Mesenteric fat pad (tissue), 1 donor: ENCODE measurements around the gene TBC1D22A. TPM values are rescaled to one million over a fixed set of nuclear protein-coding genes. Genes with fewer than 3 reads are reported as not detected.
"Not testable (repeated sequence)": the region's sequence is repeated elsewhere in the genome, so short reads cannot be mapped to it uniquely, and the experiment has no call there.

Experiments
- DNase-seq: peaks from one replicate; pipeline ENCODE4 v3.0.0-alpha.2; 2020; ENCODE audit warnings: low spot score
- total RNA-seq: library from RNA; stranded (reverse); fragmentation: NEBNext Ultra II Directional; extraction: Animal tissue kit (Norgen Biotek cat#: 25700); gene quantifications from one replicate; pipeline ENCODE4 v1.2.1, GENCODE V29; 2021
- donor health status: DM: yes; HTN: yes; CAD: no.

Gene TBC1D22A
- total RNA-seq, 1 donor from 2014 or later, result 24.5 TPM

DNA sequence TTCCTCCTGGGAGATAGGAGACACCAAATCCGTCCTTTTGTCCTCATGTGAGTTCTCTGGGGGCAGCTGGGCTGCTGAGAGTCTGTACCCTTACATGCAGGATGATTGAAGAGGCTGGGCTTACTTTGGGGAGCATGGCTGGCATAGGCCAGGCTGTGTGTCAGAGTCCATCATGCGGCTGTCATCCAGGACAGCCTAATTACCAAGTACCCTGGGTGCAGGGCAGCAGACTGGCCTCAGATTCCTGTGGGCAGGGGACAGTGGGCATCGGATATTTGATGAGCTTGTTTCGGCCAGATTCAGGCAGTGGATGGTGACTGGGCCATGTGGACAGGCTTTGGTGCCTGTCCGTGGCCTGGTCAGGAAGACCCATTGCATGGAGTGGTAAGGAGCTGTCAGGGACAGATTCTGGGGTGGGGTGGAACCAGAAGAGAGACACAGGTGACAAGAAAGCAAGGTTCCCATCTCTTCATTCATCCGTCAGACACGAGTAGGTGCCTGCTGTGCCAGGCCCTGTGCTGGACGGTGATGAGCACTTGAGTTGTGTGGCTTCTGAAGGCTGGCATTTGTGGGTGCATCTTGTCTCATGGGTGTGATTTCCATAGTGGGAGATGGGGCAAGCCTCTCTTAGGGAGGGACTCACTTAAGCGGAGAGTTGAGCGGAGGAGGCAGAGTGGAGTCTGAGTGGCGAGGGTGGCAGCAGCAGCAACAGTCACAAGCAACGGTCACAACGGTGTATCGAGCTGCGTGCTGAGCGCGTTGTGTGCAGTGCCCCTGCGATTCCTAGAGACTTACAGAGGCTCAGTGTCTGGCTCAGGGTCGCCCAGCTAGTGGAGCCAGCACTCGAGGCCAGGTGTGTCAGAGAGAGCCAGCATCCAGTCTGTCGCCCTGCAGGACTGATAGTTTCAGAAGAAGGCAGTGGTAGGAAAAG, 48.7 kb downstream of the TBC1D22A start:
- no peak for DNase-seq

- no peak for DNase-seq
Observed at GRCh38 chr22:46812034-46812605, 49.7 kb downstream of the TBC1D22A start.

DNA sequence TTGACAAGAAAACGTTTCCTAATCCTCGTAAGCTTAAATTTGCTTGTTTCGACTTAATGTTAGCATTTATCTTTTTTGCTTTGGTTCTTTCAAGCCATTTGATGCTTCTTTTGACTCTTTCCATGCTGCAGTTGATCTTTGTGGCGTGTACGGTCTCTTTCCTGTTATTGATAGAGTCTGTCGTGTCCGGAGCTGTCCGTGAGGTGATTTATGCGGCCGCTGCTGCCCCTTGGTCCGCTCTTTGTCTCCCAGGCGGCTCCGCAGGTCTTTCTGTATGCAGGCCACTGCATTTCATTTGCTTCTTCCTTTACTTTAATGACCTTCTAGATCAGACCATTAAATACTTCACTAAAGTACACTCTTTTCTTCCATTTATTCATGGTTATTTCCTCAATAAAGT, 50.3 kb downstream of the TBC1D22A start:
- no peak for DNase-seq

GRCh38 chr22:46813816-46814597, 51.6 kb downstream of the TBC1D22A start:
- DNase-seq, result no peak

GRCh38 chr22:46815132-46815531, 52.7 kb downstream of the TBC1D22A start:
- no peak for DNase-seq

DNA sequence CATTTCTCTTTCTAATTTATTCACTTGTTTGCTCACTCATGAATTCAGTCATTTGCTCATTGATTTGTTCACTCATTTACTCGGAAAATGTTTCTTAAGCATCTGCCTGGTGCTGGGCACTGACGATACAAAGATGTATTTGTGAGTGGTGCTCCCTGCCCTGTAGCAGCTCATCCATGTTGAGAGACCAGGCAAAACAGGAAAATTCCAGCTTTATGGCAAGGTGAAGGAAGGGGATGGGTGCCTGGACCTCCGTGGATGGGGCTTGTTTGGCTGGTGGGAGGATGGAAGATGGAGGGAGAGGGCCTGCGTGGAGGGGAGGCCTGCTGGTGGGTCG, 53.1 kb downstream of the TBC1D22A start:
- no peak for DNase-seq

DNA sequence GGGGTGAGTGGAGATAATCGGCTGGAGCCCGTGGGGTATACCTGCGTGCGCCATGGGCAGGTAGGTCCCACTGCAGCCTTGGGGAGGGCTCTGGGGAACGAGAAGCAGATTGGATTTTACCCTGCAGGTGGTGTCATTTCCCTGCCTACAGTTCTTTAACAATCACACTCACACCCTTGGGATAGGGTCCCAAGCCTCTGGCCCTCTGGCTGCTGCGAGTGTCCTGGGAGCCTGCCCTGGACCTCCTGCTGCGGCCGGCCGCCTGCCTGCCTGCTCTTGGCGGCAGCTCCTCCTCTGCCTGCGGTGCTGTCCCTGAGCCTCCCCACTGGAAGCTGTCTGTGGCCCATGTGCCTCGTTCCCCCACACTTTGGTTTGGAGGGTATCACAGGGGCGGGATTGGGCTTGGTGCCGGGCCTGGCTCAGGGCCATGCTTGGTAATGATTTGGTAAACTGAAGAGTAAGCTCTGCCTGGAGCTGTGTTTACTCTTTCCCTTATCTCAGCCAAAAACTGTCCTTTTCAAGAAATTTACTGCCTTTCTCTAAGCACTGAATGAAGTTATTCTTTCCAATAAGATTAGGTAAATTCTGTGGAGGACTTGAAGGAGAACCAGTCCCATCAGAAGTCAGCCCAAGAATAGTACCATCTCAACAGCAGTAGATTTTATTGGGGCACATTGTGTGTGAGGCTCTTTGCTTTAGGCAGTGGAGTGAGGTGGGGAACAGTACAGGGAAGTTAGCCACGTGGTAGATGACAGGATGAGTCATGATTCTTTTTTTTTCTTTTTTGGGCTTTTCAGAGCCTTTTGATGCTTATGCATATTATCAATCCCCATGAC, 53.7 kb downstream of the TBC1D22A start:
- no peak for DNase-seq

GRCh38 chr22:46817390-46817789, 54.9 kb downstream of the TBC1D22A start:
- DNase-seq, result not testable (repeated sequence)

GRCh38 chr22:46823248-46823647, 60.8 kb downstream of the TBC1D22A start:
- no peak for DNase-seq

GRCh38 chr22:46823654-46824053, 61.2 kb downstream of the TBC1D22A start:
- no peak for DNase-seq

DNA sequence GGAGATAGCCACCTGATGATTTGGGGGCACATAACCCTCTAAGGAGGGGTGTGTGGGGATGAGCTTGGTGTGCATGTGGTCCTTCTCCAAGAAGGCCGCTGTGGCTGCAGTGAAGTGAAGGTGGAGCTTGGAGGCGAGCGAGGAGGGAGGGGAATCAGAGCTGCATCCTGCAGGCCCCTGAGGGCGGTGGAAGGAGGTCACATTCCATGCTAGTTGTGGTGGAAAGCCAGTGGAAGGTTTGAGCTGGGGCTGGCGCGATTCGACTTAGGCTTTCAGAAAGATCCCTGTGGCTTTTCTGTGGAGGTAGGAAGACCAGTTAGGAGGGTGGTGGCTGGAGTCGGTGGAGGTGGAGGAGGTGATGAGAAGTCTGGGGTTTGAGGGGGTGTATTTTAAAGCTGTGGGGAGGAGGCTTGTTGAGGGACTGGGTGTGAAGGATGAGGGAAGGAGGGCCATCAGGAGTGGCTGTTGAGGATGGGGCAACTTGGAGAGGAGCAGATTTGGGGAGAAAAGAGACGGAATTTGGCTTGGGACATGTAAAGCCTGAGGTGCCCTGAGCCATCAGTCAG, 62.0 kb downstream of the TBC1D22A start:
- no peak for DNase-seq

DNA sequence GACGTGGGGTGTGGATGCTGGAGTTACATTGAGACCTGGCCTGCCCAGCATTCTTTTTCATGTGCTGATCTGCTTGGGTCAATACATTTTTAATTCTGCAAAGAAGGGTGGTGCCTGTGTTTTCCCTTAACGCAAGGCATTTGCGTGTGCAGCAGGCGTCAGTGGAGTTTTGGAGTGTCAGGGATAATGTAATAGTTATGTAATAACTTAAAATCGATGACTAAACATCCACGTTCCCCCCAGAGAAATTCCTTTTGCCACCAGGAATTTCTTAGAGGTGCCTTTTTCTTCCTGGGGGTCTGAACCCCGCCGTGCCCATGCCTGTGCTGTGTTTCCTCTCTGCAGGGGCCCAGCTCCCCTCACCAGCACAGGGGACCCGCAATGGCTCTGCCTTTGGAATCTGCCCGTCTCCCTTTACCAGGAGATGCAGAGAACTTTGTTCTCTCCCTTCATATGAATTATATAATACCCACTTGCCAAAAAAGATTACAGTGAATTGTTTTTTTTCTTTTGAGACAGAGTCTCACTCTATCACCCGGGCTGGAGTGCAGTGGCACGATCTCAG, 62.6 kb downstream of the TBC1D22A start:
- no peak for DNase-seq

GRCh38 chr22:46826438-46827135, 64.1 kb downstream of the TBC1D22A start:
- DNase-seq, result no peak

DNA sequence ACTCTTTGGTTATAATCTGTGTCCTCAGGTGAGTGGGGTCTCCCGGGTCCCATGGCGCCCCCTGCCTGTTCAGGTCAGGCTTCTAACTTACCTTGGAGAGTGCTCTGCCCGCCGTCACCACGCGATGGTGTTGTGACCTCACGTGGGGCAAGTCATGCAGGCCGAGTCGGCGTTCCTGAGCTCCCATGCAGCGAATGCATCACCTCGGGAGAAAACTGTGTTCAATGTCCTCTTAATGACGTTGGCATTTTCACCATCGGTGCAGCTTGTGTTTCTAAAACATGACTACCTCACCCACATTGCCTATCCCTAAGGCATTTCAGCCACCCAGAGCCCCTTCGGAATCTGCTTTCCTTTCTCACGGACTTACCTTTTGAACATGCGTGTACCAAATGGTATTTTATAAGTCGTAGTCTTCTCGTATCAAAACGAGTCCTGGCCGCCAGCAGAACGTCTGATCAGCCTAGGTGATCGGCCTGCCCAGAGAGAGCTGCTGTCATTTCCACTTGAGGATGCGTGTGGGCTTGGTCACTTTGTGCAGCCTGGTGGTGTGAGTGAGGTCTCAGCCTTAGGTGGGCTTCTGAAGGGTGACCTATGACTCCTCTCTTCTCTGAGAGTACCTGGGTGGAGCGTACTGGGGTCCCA, 64.8 kb downstream of the TBC1D22A start:
- no peak for DNase-seq

- DNase-seq, result no peak
Observed at GRCh38 chr22:46827781-46828180, 65.3 kb downstream of the TBC1D22A start.

GRCh38 chr22:46828323-46828900, 66.0 kb downstream of the TBC1D22A start:
- DNase-seq, result no peak

- DNase-seq, result peak; percentile 47
Observed at GRCh38 chr22:46829117-46829891, 66.9 kb downstream of the TBC1D22A start.
